ENCODE measurements around the gene MPPED1. TPM values are rescaled to one million over a fixed set of nuclear protein-coding genes. Genes with fewer than 3 reads are reported as not detected.

Gene MPPED1
- total RNA-seq, 2 donors from 2014 or later, result 0.11 to 0.59 TPM

- Histone ChIP-seq H3K36me3 (ENCODE audit: control insufficient read depth, insufficient read depth, low read length) (no peaks in the 10 kb centered on the region), H3K4me1 (ENCODE audit: control insufficient read depth, insufficient read depth, low read length) (peaks cover 3% of the 10 kb centered on the region), H3K4me3 (ENCODE audit: low read length) (no peak overlapping the region), H3K27ac (ENCODE audit: low read depth, low read length) (no peak overlapping the region), H3K27me3 (ENCODE audit: control insufficient read depth, insufficient read depth, low read length, poor library complexity, severe bottlenecking) (no peaks in the 10 kb centered on the region), H3K9me3 (ENCODE audit: control insufficient read depth, low read length) (no peaks in the 10 kb centered on the region), H3K9ac (ENCODE audit: extremely low read depth, low read length, poor library complexity, severe bottlenecking) (no peak overlapping the region)
- no peaks in the 10 kb centered on the region for H3K36me3 Mint-ChIP-seq (ENCODE audit: low read depth)
- H3K4me3 Mint-ChIP-seq, result no peak overlapping the region
- 87 to 90% methylated on average over 21 to 26 of the region's 26 CpGs for WGBS, 2 experiments (ENCODE audit: insufficient coverage in 1 of 2, insufficient read length in 1 of 2)
- H3K27ac Mint-ChIP-seq, result no peak overlapping the region
- no peaks in the 10 kb centered on the region for H3K9me3 Mint-ChIP-seq
- peaks cover 7% of the 10 kb centered on the region for H3K4me1 Mint-ChIP-seq
- H3K27me3 Mint-ChIP-seq (ENCODE audit: insufficient read depth), result no peaks in the 10 kb centered on the region
- DNase-seq, result peak; percentile 62
- no peak for TF ChIP-seq CTCF (conservative IDR thresholded peaks at IDR 0.05)
Observed at GRCh38 chr22:43488031-43488866, 76.4 kb downstream of the MPPED1 start.

- H3K36me3 ChIP-seq (ENCODE audit: control insufficient read depth, insufficient read depth, low read length), result no peaks in the 10 kb centered on the region
- Mint-ChIP-seq H3K9me3 (no peaks in the 10 kb centered on the region), H3K4me3 (no peak overlapping the region), H3K27me3 (ENCODE audit: insufficient read depth) (no peaks in the 10 kb centered on the region), H3K27ac (no peak overlapping the region), H3K4me1 (peaks cover 7% of the 10 kb centered on the region), H3K36me3 (ENCODE audit: low read depth) (no peaks in the 10 kb centered on the region)
- no peak for DNase-seq
- no peaks in the 10 kb centered on the region for H3K27me3 ChIP-seq (ENCODE audit: control insufficient read depth, insufficient read depth, low read length, poor library complexity, severe bottlenecking)
- WGBS, 2 experiments (ENCODE audit: insufficient coverage in 1 of 2, insufficient read length in 1 of 2), result 87 to 91% methylated on average over 6 to 10 of the region's 10 CpGs
- no peak overlapping the region for H3K4me3 ChIP-seq (ENCODE audit: low read length)
- no peaks in the 10 kb centered on the region for H3K9me3 ChIP-seq (ENCODE audit: control insufficient read depth, low read length)
- no peak for TF ChIP-seq CTCF (conservative IDR thresholded peaks at IDR 0.05)
- no peak overlapping the region for H3K9ac ChIP-seq (ENCODE audit: extremely low read depth, low read length, poor library complexity, severe bottlenecking)
- peaks cover 3% of the 10 kb centered on the region for H3K4me1 ChIP-seq (ENCODE audit: control insufficient read depth, insufficient read depth, low read length)
- H3K27ac ChIP-seq (ENCODE audit: low read depth, low read length), result no peak overlapping the region
Observed at GRCh38 chr22:43488937-43489336, 77.1 kb downstream of the MPPED1 start.

- Histone ChIP-seq H3K4me1 (ENCODE audit: control insufficient read depth, insufficient read depth, low read length) (peaks cover 3% of the 10 kb centered on the region), H3K9me3 (ENCODE audit: control insufficient read depth, low read length) (no peaks in the 10 kb centered on the region), H3K27ac (ENCODE audit: low read depth, low read length) (no peak overlapping the region), H3K36me3 (ENCODE audit: control insufficient read depth, insufficient read depth, low read length) (no peaks in the 10 kb centered on the region), H3K9ac (ENCODE audit: extremely low read depth, low read length, poor library complexity, severe bottlenecking) (no peak overlapping the region), H3K27me3 (ENCODE audit: control insufficient read depth, insufficient read depth, low read length, poor library complexity, severe bottlenecking) (no peaks in the 10 kb centered on the region), H3K4me3 (ENCODE audit: low read length) (no peak overlapping the region)
- Mint-ChIP-seq H3K4me3 (no peak overlapping the region), H3K27me3 (ENCODE audit: insufficient read depth) (peaks cover 2% of the 10 kb centered on the region), H3K4me1 (peaks cover 7% of the 10 kb centered on the region), H3K36me3 (ENCODE audit: low read depth) (no peaks in the 10 kb centered on the region), H3K27ac (no peak overlapping the region), H3K9me3 (no peaks in the 10 kb centered on the region)
- no peak for TF ChIP-seq CTCF (conservative IDR thresholded peaks at IDR 0.05)
- 87 to 93% methylated on average over 6 to 7 of the region's 7 CpGs for WGBS, 2 experiments (ENCODE audit: insufficient coverage in 1 of 2, insufficient read length in 1 of 2)
- no peak for DNase-seq
Observed at GRCh38 chr22:43490311-43490710, 78.5 kb downstream of the MPPED1 start.
